Kidney epithelial cell (primary cell): Measurements from ENCODE around the gene TMC1. TPM values are rescaled to one million over a fixed set of nuclear protein-coding genes. Genes with fewer than 3 reads are reported as not detected.
"Not testable (repeated sequence)": the region's sequence is repeated elsewhere in the genome, so short reads cannot be mapped to it uniquely, and the experiment has no call there.

Experiments used
- DNase-seq: peaks from one replicate; pipeline ENCODE4 v3.0.0-alpha.2; 2010; ENCODE audit warnings: low read depth
- H3K27me3 ChIP-seq: 2 replicates; pipeline ENCODE4 v1.6.0; 2011; ENCODE audit warnings: low read length; ENCODE audit not compliant: control insufficient read depth, insufficient read depth
- H3K36me3 ChIP-seq: 2 replicates; pipeline ENCODE4 v1.5.1; 2011; ENCODE audit warnings: low read length; ENCODE audit not compliant: control insufficient read depth, insufficient read depth
- H3K4me3 ChIP-seq: 2 replicates; pipeline ENCODE4 v1.5.1; 2011; ENCODE audit warnings: low read depth, mild to moderate bottlenecking, control low read depth, low read length
- CTCF ChIP-seq: IDR thresholded peaks from 2 replicates; pipeline ENCODE4 v1.5.1; 2011; ENCODE audit warnings: mild to moderate bottlenecking, moderate library complexity, low read length, control low read depth, inconsistent platforms; ENCODE audit not compliant: insufficient read depth, poor library complexity, severe bottlenecking
- total RNA-seq: library from RNA; depleted of rRNA; stranded (reverse); fragments of >200 nt; gene quantifications from 2 replicates; pipeline ENCODE4 v1.2.3, GENCODE V29; 2015

The TMC1 gene
- total RNA-seq, 1 donor from 2014 or later = not detected

GRCh38 chr9:72800328-72800994 is 279.1 kb downstream of the TMC1 start:
- no peaks in the 10 kb centered on the region for H3K27me3 ChIP-seq

DNA sequence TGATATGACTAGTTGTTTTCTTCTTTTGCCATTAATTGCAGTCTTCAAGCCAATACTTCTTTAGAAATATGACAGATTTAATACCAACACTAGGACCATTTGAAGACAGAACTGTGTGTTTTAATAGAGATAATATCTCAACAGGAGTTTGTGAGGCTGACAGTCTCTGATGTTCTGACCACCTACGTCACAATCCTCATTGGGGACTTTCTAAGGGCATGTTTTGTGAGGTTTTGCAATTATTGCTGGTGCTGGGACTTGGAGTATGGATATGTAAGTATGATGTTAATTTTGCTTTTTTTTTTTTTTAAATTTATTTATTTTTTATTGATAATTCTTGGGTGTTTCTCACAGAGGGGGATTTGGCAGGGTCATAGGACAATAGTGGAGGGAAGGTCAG is 283.8 kb downstream of the TMC1 start:
- H3K27me3 ChIP-seq = no peaks in the 10 kb centered on the region
- no peak for DNase-seq
- no peak overlapping the region for H3K4me3 ChIP-seq
- no peaks in the 10 kb centered on the region for H3K36me3 ChIP-seq
- no peak for TF ChIP-seq CTCF

More at GRCh38 chr9:72800328-72800994, 279.1 kb downstream of the TMC1 start:
- no peak for DNase-seq
- Histone ChIP-seq H3K36me3 (no peaks in the 10 kb centered on the region), H3K4me3 (no peak overlapping the region)
- TF ChIP-seq CTCF = no peak

DNA sequence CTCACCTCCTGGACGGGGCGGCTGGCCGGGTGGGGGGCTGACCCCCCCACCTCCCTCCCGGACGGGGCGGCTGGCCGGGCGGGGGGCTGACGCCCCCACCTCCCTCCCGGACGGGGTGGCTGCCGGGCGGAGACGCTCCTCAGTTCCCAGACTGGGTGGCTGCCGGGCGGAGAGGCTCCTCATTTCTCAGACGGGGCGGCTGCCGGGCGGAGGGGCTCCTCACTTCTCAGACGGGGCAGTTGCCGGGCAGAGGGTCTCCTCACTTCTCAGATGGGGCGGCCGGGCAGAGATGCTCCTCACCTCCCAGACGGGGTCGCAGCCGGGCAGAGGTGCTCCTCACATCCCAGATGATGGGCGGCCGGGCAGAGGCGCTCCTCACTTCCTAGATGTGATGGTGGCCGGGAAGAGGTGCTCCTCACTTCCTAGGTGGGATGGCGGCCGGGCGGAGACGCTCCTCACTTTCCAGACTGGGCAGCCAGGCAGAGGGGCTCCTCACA is 285.0 kb downstream of the TMC1 start:
- not testable (repeated sequence) for H3K36me3 ChIP-seq, H3K27me3 ChIP-seq, H3K4me3 ChIP-seq, DNase-seq

- Histone ChIP-seq H3K4me3 (no peak overlapping the region), H3K27me3 (no peaks in the 10 kb centered on the region), H3K36me3 (no peaks in the 10 kb centered on the region)
- TF ChIP-seq CTCF = peak; percentile 34
- no peak for DNase-seq
Observed at GRCh38 chr9:72807765-72808445, 286.5 kb downstream of the TMC1 start.

- no peak for DNase-seq
- H3K27me3 ChIP-seq = no peaks in the 10 kb centered on the region
- H3K36me3 ChIP-seq = no peaks in the 10 kb centered on the region
- no peak for TF ChIP-seq CTCF
- H3K4me3 ChIP-seq = no peak overlapping the region
Observed at GRCh38 chr9:72808446-72808768, 287.0 kb downstream of the TMC1 start.

- Histone ChIP-seq H3K36me3 (no peaks in the 10 kb centered on the region), H3K4me3 (no peak overlapping the region), H3K27me3 (no peaks in the 10 kb centered on the region)
- no peak for DNase-seq
- TF ChIP-seq CTCF = no peak
Observed at GRCh38 chr9:72809586-72809985, 288.2 kb downstream of the TMC1 start.
